Mucosa of descending colon (tissue), 3 donors: Measurements from ENCODE around the gene NKAIN2. TPM values are rescaled to one million over a fixed set of nuclear protein-coding genes. Genes with fewer than 3 reads are reported as not detected.

Source experiments
- ATAC-seq: fragments of 200-7000 bp; cut with Tn5 transposase; one replicate; pipeline ENCODE4 v1.9.1; 2020; ENCODE audit warnings: mild to moderate bottlenecking, moderate library complexity
- DNase-seq, 3 donors: peaks; one replicate each; pipeline ENCODE4 v3.0.0-alpha.2; 2020
- H3K36me3 ChIP-seq: fragments of 200-600 bp; one replicate; pipeline ENCODE4 v1.8.0; 2021; ENCODE audit warnings: low read depth, mild to moderate bottlenecking
- H3K4me1 ChIP-seq: fragments of 200-600 bp; one replicate; pipeline ENCODE4 v1.8.0; 2021; ENCODE audit warnings: low read depth, mild to moderate bottlenecking
- H3K4me3 ChIP-seq: fragments of 200-600 bp; one replicate; pipeline ENCODE4 v1.8.0; 2021; ENCODE audit warnings: mild to moderate bottlenecking
- H3K9me3 ChIP-seq: fragments of 200-600 bp; one replicate; pipeline ENCODE4 v1.8.0; 2021; ENCODE audit warnings: mild to moderate bottlenecking
- intact Hi-C, 2 donors: fragments of 100-400 bp; cut with DNase I in 1 of 2; cut with micrococcal nuclease in 1 of 2; formaldehyde crosslinking; loops; one replicate each; pipeline versions ENCODE4 v1.11.0 to v1.11.1; 2022; cut with DNase I, micrococcal nuclease
- total RNA-seq, 3 donors: library from RNA; stranded (reverse); fragmentation: NEBNext Ultra II Directional in 2 of 3; extraction: Animal tissue kit (Norgen Biotek cat#: 25700) in 2 of 3; gene quantifications; one replicate each; pipeline versions ENCODE4 v1.2.1 to v1.2.4, GENCODE V29; 2021 to 2023
- TF ChIP-seq, protein P1 (sequence below): fragments of 200-600 bp; IDR thresholded peaks from one replicate; pipeline ENCODE4 v1.8.0; 2022; ENCODE audit warnings: antibody characterized with exemption, mild to moderate bottlenecking
- donor health status: DM: no; HTN: no; CAD: no; lungs with moderate emphysema.
- donor health status: DM: no; HTN: no; CAD: no.
- donor health status: DM: no; HTN: yes; CAD: no.

The NKAIN2 gene
- total RNA-seq, 3 donors from 2014 or later = 0.34 to 4.7 (median 0.69) TPM

DNA sequence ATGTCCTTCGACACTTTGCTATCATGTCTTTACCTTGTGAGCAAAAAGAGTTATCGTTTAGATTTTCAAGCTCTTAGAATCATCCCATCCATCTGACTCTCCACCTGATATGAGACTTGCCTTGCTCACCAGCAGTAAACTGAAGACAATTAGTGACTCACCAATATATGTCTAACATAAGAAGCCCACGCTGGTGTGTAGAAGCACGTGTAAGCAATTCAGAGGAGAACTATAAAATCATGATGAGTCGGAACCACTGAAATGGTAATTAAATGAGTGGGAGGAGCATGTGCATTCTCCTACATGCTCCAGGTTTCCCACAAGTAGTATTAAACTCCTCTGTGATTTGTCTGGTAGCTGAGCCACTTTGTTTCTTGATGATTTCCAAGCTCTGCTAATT is 977.0 kb downstream of the NKAIN2 start:
- ATAC-seq (no peak), DNase-seq (no peak)
- Histone ChIP-seq H3K9me3 (no peaks in the 10 kb centered on the region), H3K4me1 (no peaks in the 10 kb centered on the region), H3K36me3 (no peaks in the 10 kb centered on the region), H3K4me3 (no peak overlapping the region)
- intact Hi-C loops = no loop called here
- TF ChIP-seq, protein P1, sequence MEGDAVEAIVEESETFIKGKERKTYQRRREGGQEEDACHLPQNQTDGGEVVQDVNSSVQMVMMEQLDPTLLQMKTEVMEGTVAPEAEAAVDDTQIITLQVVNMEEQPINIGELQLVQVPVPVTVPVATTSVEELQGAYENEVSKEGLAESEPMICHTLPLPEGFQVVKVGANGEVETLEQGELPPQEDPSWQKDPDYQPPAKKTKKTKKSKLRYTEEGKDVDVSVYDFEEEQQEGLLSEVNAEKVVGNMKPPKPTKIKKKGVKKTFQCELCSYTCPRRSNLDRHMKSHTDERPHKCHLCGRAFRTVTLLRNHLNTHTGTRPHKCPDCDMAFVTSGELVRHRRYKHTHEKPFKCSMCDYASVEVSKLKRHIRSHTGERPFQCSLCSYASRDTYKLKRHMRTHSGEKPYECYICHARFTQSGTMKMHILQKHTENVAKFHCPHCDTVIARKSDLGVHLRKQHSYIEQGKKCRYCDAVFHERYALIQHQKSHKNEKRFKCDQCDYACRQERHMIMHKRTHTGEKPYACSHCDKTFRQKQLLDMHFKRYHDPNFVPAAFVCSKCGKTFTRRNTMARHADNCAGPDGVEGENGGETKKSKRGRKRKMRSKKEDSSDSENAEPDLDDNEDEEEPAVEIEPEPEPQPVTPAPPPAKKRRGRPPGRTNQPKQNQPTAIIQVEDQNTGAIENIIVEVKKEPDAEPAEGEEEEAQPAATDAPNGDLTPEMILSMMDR = no peak

DNA sequence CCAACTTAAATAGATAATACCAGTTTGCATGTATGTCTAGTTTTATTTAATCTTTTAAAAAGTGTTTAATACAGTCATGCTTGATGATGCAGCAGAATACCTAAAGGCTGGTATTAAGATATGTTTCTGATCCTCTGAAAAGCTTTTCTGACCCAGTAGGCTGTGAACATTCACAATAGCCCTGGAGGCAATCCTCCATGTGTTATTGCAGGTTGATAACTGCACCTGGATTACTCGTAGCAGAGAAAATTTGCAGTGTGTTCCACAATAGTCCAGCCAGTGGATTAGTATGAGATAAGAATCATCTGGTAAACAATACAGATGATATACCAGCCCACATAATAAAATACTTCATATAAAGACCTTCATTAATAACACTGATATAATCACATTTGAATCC is 979.7 kb downstream of the NKAIN2 start:
- Histone ChIP-seq H3K4me3 (no peak overlapping the region), H3K9me3 (no peaks in the 10 kb centered on the region), H3K36me3 (no peaks in the 10 kb centered on the region), H3K4me1 (no peaks in the 10 kb centered on the region)
- TF ChIP-seq, protein P1 = no peak
- ATAC-seq (no peak), DNase-seq (no peak)
- intact Hi-C loops = no loop called here

DNA sequence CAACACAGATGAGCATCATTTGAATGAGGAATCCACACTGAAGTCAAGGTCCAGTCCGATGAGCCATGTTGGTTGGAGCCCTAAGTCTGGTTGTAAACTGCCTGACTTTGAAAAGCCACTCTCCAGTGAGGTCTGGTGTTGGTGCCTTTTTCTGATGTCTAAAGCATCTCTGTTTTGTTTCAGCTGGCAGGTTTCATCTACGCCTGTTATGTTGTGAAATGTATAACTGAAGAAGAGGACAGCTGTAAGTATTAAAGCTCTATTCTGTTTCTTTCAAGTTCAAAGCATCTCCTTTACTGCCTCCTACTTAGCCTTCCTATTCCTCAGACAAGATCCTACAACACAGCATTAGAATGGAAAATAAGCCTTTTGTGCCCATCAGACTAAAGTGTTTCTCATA is 987.5 kb downstream of the NKAIN2 start:
- intact Hi-C loops = no loop called here
- no peaks in the 10 kb centered on the region for H3K4me1 ChIP-seq
- DNase-seq = no peak
- no peak overlapping the region for H3K4me3 ChIP-seq
- H3K36me3 ChIP-seq = no peaks in the 10 kb centered on the region
- no peaks in the 10 kb centered on the region for H3K9me3 ChIP-seq
- TF ChIP-seq, protein P1 = no peak
- ATAC-seq = no peak

- Histone ChIP-seq H3K4me3 (no peak overlapping the region), H3K4me1 (no peaks in the 10 kb centered on the region), H3K9me3 (no peaks in the 10 kb centered on the region), H3K36me3 (no peaks in the 10 kb centered on the region)
- TF ChIP-seq, protein P1 = no peak
- ATAC-seq (no peak), DNase-seq (no peak)
- intact Hi-C loops = no loop called here
Measured at GRCh38 chr6:124792386-124792785, 988.7 kb downstream of the NKAIN2 start.

DNA sequence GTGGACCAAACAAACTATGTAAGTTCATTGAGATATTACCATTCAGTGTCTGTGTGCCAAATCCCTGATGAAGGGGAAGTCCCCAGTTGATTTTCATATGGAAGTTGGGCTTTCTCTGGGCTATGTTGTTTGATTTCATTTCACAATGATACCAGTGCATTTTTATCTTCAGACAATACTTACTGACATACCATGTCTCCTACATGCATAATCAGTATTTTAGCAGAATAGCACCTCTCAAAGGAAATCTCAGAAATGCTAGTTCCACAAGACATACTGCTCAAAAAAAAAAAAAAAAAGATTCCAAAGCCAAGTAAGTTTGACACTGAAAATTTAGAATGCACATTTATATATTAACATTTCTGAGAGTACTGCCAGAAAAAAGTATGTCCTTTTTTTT is 989.7 kb downstream of the NKAIN2 start:
- TF ChIP-seq, protein P1 = no peak
- Histone ChIP-seq H3K4me1 (no peaks in the 10 kb centered on the region), H3K4me3 (no peak overlapping the region), H3K36me3 (no peaks in the 10 kb centered on the region), H3K9me3 (no peaks in the 10 kb centered on the region)
- no peak for ATAC-seq
- intact Hi-C loops = no loop called here
- no peak for DNase-seq
